Measurements from ENCODE around the gene ERFL. TPM values are rescaled to one million over a fixed set of nuclear protein-coding genes. Genes with fewer than 3 reads are reported as not detected.

Gene ERFL
- total and polyA plus RNA-seq, 2 donors (not counting 1 experiment from before 2014, with no cell fraction given): 2.3 to 5.5 TPM

GRCh38 chr19:41928754-41929535 lies 696 bp upstream of the ERFL start:
- Histone ChIP-seq H3K9ac (ENCODE audit: low read length) (peak overlapping the region; percentile 73), H3K4me1 (ENCODE audit: control insufficient read depth in 2 of 2, insufficient read depth in 2 of 2, low read length in 2 of 2) (peaks cover 53 to 62% of the 10 kb centered on the region in 2 donors), H3K4me2 (replicated peaks; ENCODE audit: low read depth, low read length, poor library complexity, severe bottlenecking) (peak overlapping the region; percentile 94), H4K20me1 (ENCODE audit: control insufficient read depth, insufficient read depth, low read length, poor library complexity, severe bottlenecking) (no peaks in the 10 kb centered on the region), H3K9me3 (ENCODE audit: control extremely low read depth in 1 of 3, control insufficient read depth in 2 of 3, insufficient read depth in 1 of 3, low read length in 2 of 3) (no peaks in the 10 kb centered on the region), H3K36me3 (replicated peaks in 1 of 2; ENCODE audit: control extremely low read depth in 1 of 2, control insufficient read depth in 1 of 2, extremely low read depth in 1 of 2, insufficient read depth in 2 of 2, low read length in 1 of 2) (no peaks in the 10 kb centered on the region), H3K27me3 (replicated peaks in 1 of 4; ENCODE audit: control extremely low read depth in 1 of 4, control insufficient read depth in 3 of 4, insufficient read depth in 4 of 4, low read length in 3 of 4) (peaks cover 0 to 34% (median 6%) of the 10 kb centered on the region in 4 experiments), H3K4me3 (ENCODE audit: control extremely low read depth in 1 of 5, extremely low read depth in 1 of 5, insufficient read depth in 1 of 5, low read depth in 2 of 5, low read length in 4 of 5) (peak overlapping the region; percentile 22 to 72 (median 60)), H3K79me2 (ENCODE audit: control insufficient read depth, insufficient read depth, low read length) (peaks cover 4% of the 10 kb centered on the region), H2AFZ (ENCODE audit: insufficient read depth, low read depth, low read length, poor library complexity, severe bottlenecking) (peak overlapping the region; percentile 83), H3K27ac (ENCODE audit: low read length in 2 of 2) (no peak overlapping the region)
- Mint-ChIP-seq H3K27me3 (peaks cover 5% of the 10 kb centered on the region), H3K27ac (peak overlapping the region; percentile 87), H3K4me1 (peaks cover 36% of the 10 kb centered on the region), H3K9me3 (ENCODE audit: insufficient read depth) (no peaks in the 10 kb centered on the region), H3K4me3 (no peak overlapping the region)
- CTCF ChIA-PET: interaction anchor here (1.0 to 4.4 kb wide), 11 partner anchors 12 to 94 kb away, joined by 3 to 28 read pairs (median 4); no protein-coding TSS in a partner anchor
- intact Hi-C loops (cut with micrococcal nuclease): loop anchor here (2.0 kb wide), 2 partner anchors 14 to 16 kb away; no protein-coding TSS in a partner anchor
- POLR2A ChIA-PET: interaction anchor here (0.6 to 2.5 kb wide), 5 partner anchors 12 to 52 kb away, joined by 3 to 17 read pairs (median 5); partner anchors contain the start of gene CD79A
- peak; percentile 63 for ATAC-seq (ENCODE audit: low read depth)
- no peak for TF ChIP-seq EZH2 (IDR thresholded peaks at IDR 0.05; ENCODE audit: borderline replicate concordance, insufficient read depth, low read depth, low read length, poor library complexity, severe bottlenecking)
- DNase-seq: peak; percentile 74
- 13% methylated on average over 11 of the region's 29 CpGs for WGBS (ENCODE audit: insufficient coverage)

- no peaks in the 10 kb centered on the region for H3K36me3 ChIP-seq (replicated peaks in 1 of 2; ENCODE audit: control extremely low read depth in 1 of 2, control insufficient read depth in 1 of 2, extremely low read depth in 1 of 2, insufficient read depth in 2 of 2, low read length in 1 of 2)
- ATAC-seq (ENCODE audit: low read depth) (peak; percentile 39), DNase-seq (peak; percentile 39)
- intact Hi-C loops (cut with micrococcal nuclease): loop anchor here (2.0 kb wide), 2 partner anchors 13 to 17 kb away; no protein-coding TSS in a partner anchor
- peaks cover 10% of the 10 kb centered on the region for H3K79me2 ChIP-seq (ENCODE audit: control insufficient read depth, insufficient read depth, low read length)
- peaks cover 0 to 4% (median 0%) of the 10 kb centered on the region in 3 donors for H3K9me3 ChIP-seq (ENCODE audit: control extremely low read depth in 1 of 3, control insufficient read depth in 2 of 3, insufficient read depth in 1 of 3, low read length in 2 of 3)
- 12% methylated on average over 19 of the region's 43 CpGs for WGBS (ENCODE audit: insufficient coverage)
- Mint-ChIP-seq H3K4me1 (peaks cover 33% of the 10 kb centered on the region), H3K27ac (peak overlapping the region; percentile 71), H3K4me3 (no peak overlapping the region), H3K27me3 (peaks cover 10% of the 10 kb centered on the region), H3K9me3 (ENCODE audit: insufficient read depth) (no peaks in the 10 kb centered on the region)
- H3K9ac ChIP-seq (ENCODE audit: low read length): peak overlapping the region; percentile 73
- peak overlapping the region; percentile 49 to 72 (median 60) for H3K4me3 ChIP-seq (ENCODE audit: control extremely low read depth in 1 of 5, extremely low read depth in 1 of 5, insufficient read depth in 1 of 5, low read depth in 2 of 5, low read length in 4 of 5)
- H3K4me1 ChIP-seq (ENCODE audit: control insufficient read depth in 2 of 2, insufficient read depth in 2 of 2, low read length in 2 of 2): peaks cover 58 to 66% of the 10 kb centered on the region in 2 donors
- peak overlapping the region; percentile 18 to 56 for H3K27ac ChIP-seq (ENCODE audit: low read length in 2 of 2)
- CTCF ChIA-PET: interaction anchor here (1.0 to 1.3 kb wide), 4 partner anchors 18 to 30 kb away, joined by 3 to 4 read pairs (median 4); no protein-coding TSS in a partner anchor
- peak overlapping the region; percentile 94 for H3K4me2 ChIP-seq (replicated peaks; ENCODE audit: low read depth, low read length, poor library complexity, severe bottlenecking)
- H2AFZ ChIP-seq (ENCODE audit: insufficient read depth, low read depth, low read length, poor library complexity, severe bottlenecking): peak overlapping the region; percentile 83
- peaks cover 0 to 40% (median 10%) of the 10 kb centered on the region in 4 experiments for H3K27me3 ChIP-seq (replicated peaks in 1 of 4; ENCODE audit: control extremely low read depth in 1 of 4, control insufficient read depth in 3 of 4, insufficient read depth in 4 of 4, low read length in 3 of 4)
- H4K20me1 ChIP-seq (ENCODE audit: control insufficient read depth, insufficient read depth, low read length, poor library complexity, severe bottlenecking): no peaks in the 10 kb centered on the region
- TF ChIP-seq EZH2 (IDR thresholded peaks at IDR 0.05; ENCODE audit: borderline replicate concordance, insufficient read depth, low read depth, low read length, poor library complexity, severe bottlenecking): no peak
- no peak for TF ChIP-seq CTCF (IDR thresholded peaks at IDR 0.05)
- POLR2A ChIA-PET: interaction anchor here (0.6 to 2.5 kb wide), 4 partner anchors 17 to 45 kb away, joined by 3 to 17 read pairs (median 4); partner anchors contain the start of gene ARHGEF1
Measured at GRCh38 chr19:41927497-41928192, 604 bp downstream of the ERFL start.
